T-cell (primary cell): Measurements from ENCODE around the gene SPTBN1. TPM values are rescaled to one million over a fixed set of nuclear protein-coding genes. Genes with fewer than 3 reads are reported as not detected.

Source experiments
- ATAC-seq, 4 experiments: fragments of 200-7000 bp in 3 of 4; fragments of 150-1000 bp in 1 of 4; cut with Tn5 transposase; replicated peaks in 1 of 4; 1 replicate in 3 of 4; 2 replicates in 1 of 4; pipeline ENCODE4 v1.10.0; 2021; ENCODE audit warnings: moderate library complexity in 3 of 4, mild to moderate bottlenecking in 2 of 4, moderate number of reproducible peaks in 1 of 4
- CTCF ChIA-PET, 2 donors: fragments of 300-600 bp; sonication (Branson Sonifier 250); formaldehyde crosslinking; loops; one replicate each; lab custom pipeline; 2022; ENCODE audit warnings: antibody characterized with exemption in 2 of 2; lab: Charles Lee
- POLR2A ChIA-PET, 2 donors: fragments of 300-600 bp; sonication (Branson Sonifier 250); formaldehyde crosslinking; loops; one replicate each; lab custom pipeline; 2022; ENCODE audit warnings: antibody characterized with exemption in 2 of 2; lab: Charles Lee
- DNase-seq, 35 experiments: peaks; one replicate each; pipeline versions ENCODE4 v3.0.0 to v3.0.0-alpha.2; 2013 to 2023
- H3K27ac ChIP-seq: one replicate; pipeline ENCODE4 v1.5.1; 2013; ENCODE audit warnings: low read length
- H3K27me3 ChIP-seq, 2 experiments: replicated peaks in 1 of 2; 1 replicate in 1 of 2; 2 replicates in 1 of 2; pipeline versions ENCODE4 v1.6.1 to v1.7.0; 2013; ENCODE audit warnings: low read length in 1 of 2, mixed read lengths in 1 of 2; ENCODE audit not compliant: control insufficient read depth in 2 of 2, insufficient read depth in 2 of 2; ENCODE audit errors: extremely low read depth in 1 of 2
- H3K36me3 ChIP-seq, 2 donors: 1 replicate in 1 of 2; 2 replicates in 1 of 2; pipeline versions ENCODE4 v1.6.1 to v1.7.0; 2013; ENCODE audit warnings: low read length in 1 of 2; ENCODE audit not compliant: control insufficient read depth in 2 of 2, insufficient read depth in 1 of 2; ENCODE audit errors: extremely low read depth in 1 of 2
- H3K4me1 ChIP-seq, 2 experiments: 1 replicate in 1 of 2; 2 replicates in 1 of 2; pipeline versions ENCODE4 v1.6.1 to v1.7.0; 2013; ENCODE audit warnings: low read length in 2 of 2, mixed read lengths in 1 of 2; ENCODE audit not compliant: insufficient read depth in 2 of 2, control insufficient read depth in 1 of 2; ENCODE audit errors: extremely low read depth in 1 of 2
- H3K4me3 ChIP-seq, 2 donors: 1 replicate in 1 of 2; 2 replicates in 1 of 2; pipeline versions ENCODE4 v1.5.1 to v1.7.0; 2013; ENCODE audit warnings: mild to moderate bottlenecking in 2 of 2, low read length in 1 of 2, moderate library complexity in 1 of 2; ENCODE audit not compliant: control insufficient read depth in 1 of 2; ENCODE audit errors: extremely low read depth in 1 of 2
- H3K9me3 ChIP-seq: 2 replicates; pipeline ENCODE4 v1.7.0; 2013
- H3K27ac Mint-ChIP-seq, 2 donors: one replicate each; pipeline ENCODE4 v1.8.0; 2020 to 2021; ENCODE audit warnings: mild to moderate bottlenecking in 2 of 2, mixed read lengths in 2 of 2
- H3K27me3 Mint-ChIP-seq, 2 donors: one replicate each; pipeline ENCODE4 v1.8.0; 2021 to 2022; ENCODE audit warnings: mixed read lengths in 2 of 2
- H3K36me3 Mint-ChIP-seq: one replicate; pipeline ENCODE4 v1.8.0; 2021; ENCODE audit warnings: mixed read lengths
- H3K4me1 Mint-ChIP-seq, 3 donors: one replicate each; pipeline ENCODE4 v1.8.0; 2020 to 2022; ENCODE audit warnings: mixed read lengths in 3 of 3, mild to moderate bottlenecking in 1 of 3
- H3K4me3 Mint-ChIP-seq, 3 donors: one replicate each; pipeline ENCODE4 v1.8.0; 2020 to 2022; ENCODE audit warnings: mild to moderate bottlenecking in 3 of 3, mixed read lengths in 3 of 3, moderate library complexity in 3 of 3
- H3K9me3 Mint-ChIP-seq, 3 donors: one replicate each; pipeline ENCODE4 v1.8.0; 2020 to 2022; ENCODE audit warnings: mixed read lengths in 3 of 3
- WGBS: methylation state at CpG from one replicate; pipeline ENCODE4 v1.1.5; 2013; ENCODE audit warnings: missing lambda C conversion rate; ENCODE audit not compliant: insufficient coverage; 5-methylcytosine and 5-hydroxymethylcytosine counted together
- total RNA-seq, 35 experiments: library from RNA in 6 of 35; stranded (reverse) in 6 of 35; fragments of 120-200 nt in 1 of 35; gene quantifications; one replicate each; pipeline versions ENCODE4 v1.2.1 to v1.2.4 and lab custom pipeline; 2013 to 2026

The SPTBN1 gene
- total RNA-seq, result 100 to 1,000 TPM; 129 to 222 (median 139) TPM
- total RNA-seq (2013), result 127 TPM
- total RNA-seq (lab: John Stamatoyannopoulos, UW), result 82.3 to 994 (median 616) reads per million in 29 experiments

- ATAC-seq (peak; percentile 39 to 53 (median 44)), DNase-seq (peak in 9 of 35 experiments; percentile 2 to 22 (median 12))
- Histone ChIP-seq H3K4me3 (peak within 1 kb of the TSS; percentile 32 to 67), H3K36me3 (no peaks in the 10 kb centered on the region), H3K27ac (no peak within 1 kb of the TSS), H3K4me1 (peaks cover 5 to 19% of the 10 kb centered on the region in 2 experiments), H3K27me3 (peaks cover 0 to 31% of the 10 kb centered on the region in 2 experiments), H3K9me3 (no peaks in the 10 kb centered on the region)
- peaks cover 37 to 44% of the 10 kb centered on the region in 2 donors for H3K27me3 Mint-ChIP-seq
- CTCF ChIA-PET, result no interaction called here
- 3% methylated on average over 32 of the region's 67 CpGs for WGBS
- H3K27ac Mint-ChIP-seq, result peak within 1 kb of the TSS in 1 of 2 donors; percentile 67
- H3K4me3 Mint-ChIP-seq, result peak within 1 kb of the TSS; percentile 82 to 86 (median 83)
- H3K36me3 Mint-ChIP-seq, result no peaks in the 10 kb centered on the region
- no peaks in the 10 kb centered on the region for H3K9me3 Mint-ChIP-seq
- H3K4me1 Mint-ChIP-seq, result peaks cover 20 to 22% (median 22%) of the 10 kb centered on the region in 3 donors
- POLR2A ChIA-PET, result no interaction called here
Observed at GRCh38 chr2:54455563-54456361, at the start of gene SPTBN1. Gene SPTBN1 (plus strand): TSS chr2:54456327. CDS start chr2:54526419, 70,092 bp downstream.

- DNase-seq, result no peak
- no peaks in the 10 kb centered on the region for H3K36me3 ChIP-seq
- H3K27ac ChIP-seq, result no peak overlapping the region
- peaks cover 0 to 11% of the 10 kb centered on the region in 2 experiments for H3K27me3 ChIP-seq
- Mint-ChIP-seq H3K4me3 (no peak overlapping the region), H3K36me3 (no peaks in the 10 kb centered on the region), H3K9me3 (no peaks in the 10 kb centered on the region), H3K27ac (no peak overlapping the region), H3K4me1 (peaks cover 0 to 14% (median 12%) of the 10 kb centered on the region in 3 donors), H3K27me3 (peaks cover 20 to 24% of the 10 kb centered on the region in 2 donors)
- 86% methylated on average over 3 of the region's 3 CpGs for WGBS
- H3K9me3 ChIP-seq, result no peaks in the 10 kb centered on the region
- POLR2A ChIA-PET, result no interaction called here
- no peak overlapping the region for H3K4me3 ChIP-seq
- CTCF ChIA-PET, result interaction anchor here in 1 of 2 donors (0.7 kb wide), 1 partner anchor 102 kb away, joined by 4 read pairs; no protein-coding TSS in a partner anchor
- no peak for ATAC-seq
- H3K4me1 ChIP-seq, result no peaks in the 10 kb centered on the region
Observed at GRCh38 chr2:54407693-54408092, 48.4 kb upstream of the SPTBN1 start.

- 67% methylated on average over 3 of the region's 3 CpGs for WGBS
- Mint-ChIP-seq H3K4me3 (no peak overlapping the region), H3K27ac (no peak overlapping the region), H3K36me3 (no peaks in the 10 kb centered on the region), H3K4me1 (peaks cover 0 to 12% (median 12%) of the 10 kb centered on the region in 3 donors), H3K9me3 (no peaks in the 10 kb centered on the region), H3K27me3 (peaks cover 20 to 24% of the 10 kb centered on the region in 2 donors)
- peaks cover 0 to 11% of the 10 kb centered on the region in 2 experiments for H3K27me3 ChIP-seq
- POLR2A ChIA-PET, result interaction anchor here in 1 of 2 donors (0.7 kb wide), 1 partner anchor 19 kb away, joined by 3 read pairs; no protein-coding TSS in a partner anchor
- H3K4me3 ChIP-seq, result no peak overlapping the region
- H3K27ac ChIP-seq, result no peak overlapping the region
- DNase-seq (no peak), ATAC-seq (no peak)
- no peaks in the 10 kb centered on the region for H3K9me3 ChIP-seq
- H3K36me3 ChIP-seq, result no peaks in the 10 kb centered on the region
- CTCF ChIA-PET, result no interaction called here
- H3K4me1 ChIP-seq, result no peaks in the 10 kb centered on the region
Observed at GRCh38 chr2:54408288-54408687, 47.8 kb upstream of the SPTBN1 start.

- H3K27ac Mint-ChIP-seq, result no peak overlapping the region
- no peaks in the 10 kb centered on the region for H3K36me3 Mint-ChIP-seq
- H3K36me3 ChIP-seq, result no peaks in the 10 kb centered on the region
- no peaks in the 10 kb centered on the region for H3K9me3 ChIP-seq
- no peak overlapping the region for H3K27ac ChIP-seq
- ChIA-PET POLR2A (interaction anchor here in 1 of 2 donors (0.6 kb wide), 1 partner anchor 283 kb away, joined by 4 read pairs; no protein-coding TSS in a partner anchor), CTCF (no interaction called here)
- DNase-seq, result no peak
- H3K4me1 ChIP-seq, result no peaks in the 10 kb centered on the region
- no peak overlapping the region for H3K4me3 Mint-ChIP-seq
- H3K27me3 Mint-ChIP-seq, result peaks cover 20 to 26% of the 10 kb centered on the region in 2 donors
- H3K4me1 Mint-ChIP-seq, result no peaks in the 10 kb centered on the region
- peaks cover 0 to 11% of the 10 kb centered on the region in 2 experiments for H3K27me3 ChIP-seq
- no peaks in the 10 kb centered on the region for H3K9me3 Mint-ChIP-seq
- no CpG with 5 or more reads among the region's 5 CpGs for WGBS
- ATAC-seq, result no peak
- no peak overlapping the region for H3K4me3 ChIP-seq
Observed at GRCh38 chr2:54409752-54410151, 46.4 kb upstream of the SPTBN1 start.

DNA sequence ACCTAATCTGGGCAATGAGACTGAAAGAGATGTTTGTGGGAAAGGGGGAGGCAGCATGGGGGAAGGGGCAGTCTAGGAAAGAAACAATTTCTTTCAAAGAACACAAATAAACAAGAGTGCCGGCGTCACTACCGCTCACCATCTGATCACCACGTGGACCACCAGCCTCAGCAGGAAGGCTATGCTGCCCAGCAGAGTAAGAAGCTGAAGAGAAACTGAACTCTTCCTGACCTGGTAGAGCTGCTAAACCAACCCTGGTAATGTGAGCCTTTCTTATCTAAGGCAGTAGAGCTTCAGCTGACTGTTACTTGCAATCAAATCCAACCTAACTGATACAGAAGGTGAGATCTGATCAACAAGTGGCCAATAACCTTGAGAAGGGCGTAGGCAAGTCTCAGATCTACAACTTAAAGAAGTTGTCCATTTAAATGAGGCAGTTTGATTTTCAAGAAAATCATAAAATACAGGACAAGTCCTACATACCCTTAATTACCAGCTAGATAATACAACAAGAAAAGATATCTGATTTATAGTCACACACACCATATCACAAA lies 44.2 kb upstream of the SPTBN1 start:
- Mint-ChIP-seq H3K9me3 (no peaks in the 10 kb centered on the region), H3K36me3 (no peaks in the 10 kb centered on the region), H3K27me3 (peaks cover 32 to 34% of the 10 kb centered on the region in 2 donors), H3K4me1 (no peaks in the 10 kb centered on the region), H3K4me3 (no peak overlapping the region), H3K27ac (no peak overlapping the region)
- CTCF ChIA-PET, result no interaction called here
- POLR2A ChIA-PET, result no interaction called here
- no peaks in the 10 kb centered on the region for H3K9me3 ChIP-seq
- no peak overlapping the region for H3K27ac ChIP-seq
- no peak overlapping the region for H3K4me3 ChIP-seq
- 79% methylated on average over 5 of the region's 5 CpGs for WGBS
- ATAC-seq (no peak), DNase-seq (no peak)
- H3K27me3 ChIP-seq, result peaks cover 0 to 11% of the 10 kb centered on the region in 2 experiments
- H3K4me1 ChIP-seq, result no peaks in the 10 kb centered on the region
- no peaks in the 10 kb centered on the region for H3K36me3 ChIP-seq

DNA sequence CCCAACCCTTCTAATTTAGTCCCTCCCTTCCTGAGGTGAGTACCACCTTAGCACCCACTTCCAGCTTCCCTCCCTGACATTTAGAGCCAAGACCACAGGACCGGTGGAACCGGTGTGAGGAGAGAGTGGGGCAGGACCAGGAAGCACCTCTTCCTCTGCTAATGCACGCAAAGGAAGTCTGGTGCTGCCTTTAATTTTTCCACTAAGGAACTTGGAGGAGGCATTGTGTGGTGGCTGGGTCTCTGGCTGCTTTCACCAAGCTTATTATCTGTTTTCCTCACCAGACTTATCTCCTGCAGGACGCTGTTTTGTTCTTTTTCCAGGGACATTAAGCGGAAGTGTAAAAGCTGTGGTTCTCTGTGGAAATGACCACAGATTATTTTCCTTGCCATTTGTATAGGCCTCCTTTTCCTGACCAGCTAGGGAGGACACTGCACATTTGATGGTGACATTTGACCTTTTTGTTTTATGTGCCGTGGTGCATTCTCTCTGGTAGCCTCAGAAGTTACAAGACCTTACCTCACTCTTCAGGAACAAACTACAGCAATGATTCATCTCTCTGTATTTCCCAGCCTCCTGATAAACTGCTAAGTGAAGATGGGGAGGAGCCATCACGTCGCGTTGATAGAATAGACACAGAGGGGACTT lies 39.8 kb upstream of the SPTBN1 start:
- 69% methylated on average over 4 of the region's 9 CpGs for WGBS
- Histone ChIP-seq H3K9me3 (no peaks in the 10 kb centered on the region), H3K36me3 (no peaks in the 10 kb centered on the region), H3K27me3 (peaks cover 0 to 8% of the 10 kb centered on the region in 2 experiments), H3K4me3 (no peak overlapping the region), H3K27ac (no peak overlapping the region), H3K4me1 (no peaks in the 10 kb centered on the region)
- ChIA-PET CTCF (no interaction called here), POLR2A (no interaction called here)
- no peak overlapping the region for H3K27ac Mint-ChIP-seq
- H3K4me3 Mint-ChIP-seq, result no peak overlapping the region
- no peaks in the 10 kb centered on the region for H3K9me3 Mint-ChIP-seq
- peaks cover 19 to 26% of the 10 kb centered on the region in 2 donors for H3K27me3 Mint-ChIP-seq
- no peak for ATAC-seq
- H3K36me3 Mint-ChIP-seq, result no peaks in the 10 kb centered on the region
- DNase-seq, result no peak
- H3K4me1 Mint-ChIP-seq, result peaks cover 2 to 6% (median 2%) of the 10 kb centered on the region in 3 donors
